Upper lobe of left lung (tissue), 4 donors: ENCODE results near the gene DNAJA2.

Experiments used
- EP300 ChIP-seq, 4 donors: sonication (generic); formaldehyde crosslinking; IDR thresholded peaks; one replicate each; pipeline ENCODE4 v1.5.1; 2017; ENCODE audit warnings: antibody characterized with exemption in 4 of 4, control low read depth in 2 of 4
- POLR2A ChIP-seq, 4 donors: fragments of 450-650 bp; IDR thresholded peaks; one replicate each; pipeline ENCODE4 v1.5.1; 2016 to 2017; ENCODE audit warnings: antibody characterized with exemption in 4 of 4, mild to moderate bottlenecking in 2 of 4
- POLR2AphosphoS5 ChIP-seq, 2 donors: sonication (generic); formaldehyde crosslinking; IDR thresholded peaks; one replicate each; pipeline ENCODE4 v1.5.1; 2017; ENCODE audit warnings: antibody characterized with exemption in 2 of 2
- TF ChIP-seq, protein P1 (sequence below), 6 experiments: fragments of 450-650 bp in 4 of 6; fragments of 200-600 bp in 2 of 6; sonication (generic) in 2 of 6; IDR thresholded peaks; one replicate each; pipeline ENCODE4 v1.5.1; 2016 to 2019; ENCODE audit warnings: antibody characterized with exemption in 6 of 6

DNA sequence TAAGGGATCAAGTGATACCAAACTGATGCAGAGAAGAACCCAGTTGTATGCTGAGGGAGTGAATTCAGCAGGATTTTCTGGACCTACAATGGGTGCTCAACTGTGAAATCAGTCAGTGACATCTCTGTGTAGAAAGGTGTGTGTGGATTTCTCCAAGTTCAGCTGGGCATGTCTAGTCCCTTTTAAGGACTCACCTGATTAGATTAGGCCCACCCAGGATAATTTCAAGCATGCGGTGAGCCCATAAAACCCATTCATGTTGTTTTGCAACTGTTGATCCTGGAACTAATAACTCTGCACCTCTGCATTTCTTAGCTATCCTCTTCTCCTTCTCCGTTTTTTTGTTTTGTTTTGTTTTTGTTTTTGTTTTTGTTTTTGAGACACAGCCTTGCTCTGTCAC lies 35.1 kb upstream of the DNAJA2 start:
- TF ChIP-seq POLR2A (IDR thresholded peaks at IDR 0.05) (no peak), POLR2AphosphoS5 (IDR thresholded peaks at IDR 0.05) (no peak), EP300 (IDR thresholded peaks at IDR 0.05) (no peak)
- TF ChIP-seq, protein P1, sequence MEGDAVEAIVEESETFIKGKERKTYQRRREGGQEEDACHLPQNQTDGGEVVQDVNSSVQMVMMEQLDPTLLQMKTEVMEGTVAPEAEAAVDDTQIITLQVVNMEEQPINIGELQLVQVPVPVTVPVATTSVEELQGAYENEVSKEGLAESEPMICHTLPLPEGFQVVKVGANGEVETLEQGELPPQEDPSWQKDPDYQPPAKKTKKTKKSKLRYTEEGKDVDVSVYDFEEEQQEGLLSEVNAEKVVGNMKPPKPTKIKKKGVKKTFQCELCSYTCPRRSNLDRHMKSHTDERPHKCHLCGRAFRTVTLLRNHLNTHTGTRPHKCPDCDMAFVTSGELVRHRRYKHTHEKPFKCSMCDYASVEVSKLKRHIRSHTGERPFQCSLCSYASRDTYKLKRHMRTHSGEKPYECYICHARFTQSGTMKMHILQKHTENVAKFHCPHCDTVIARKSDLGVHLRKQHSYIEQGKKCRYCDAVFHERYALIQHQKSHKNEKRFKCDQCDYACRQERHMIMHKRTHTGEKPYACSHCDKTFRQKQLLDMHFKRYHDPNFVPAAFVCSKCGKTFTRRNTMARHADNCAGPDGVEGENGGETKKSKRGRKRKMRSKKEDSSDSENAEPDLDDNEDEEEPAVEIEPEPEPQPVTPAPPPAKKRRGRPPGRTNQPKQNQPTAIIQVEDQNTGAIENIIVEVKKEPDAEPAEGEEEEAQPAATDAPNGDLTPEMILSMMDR (IDR thresholded peaks at IDR 0.05), result no peak
